ENCODE measurements around the gene PRKG1.
"Not testable (repeated sequence)": the region's sequence is repeated elsewhere in the genome, so short reads cannot be mapped to it uniquely, and the experiment has no call there.

Gene PRKG1

DNA sequence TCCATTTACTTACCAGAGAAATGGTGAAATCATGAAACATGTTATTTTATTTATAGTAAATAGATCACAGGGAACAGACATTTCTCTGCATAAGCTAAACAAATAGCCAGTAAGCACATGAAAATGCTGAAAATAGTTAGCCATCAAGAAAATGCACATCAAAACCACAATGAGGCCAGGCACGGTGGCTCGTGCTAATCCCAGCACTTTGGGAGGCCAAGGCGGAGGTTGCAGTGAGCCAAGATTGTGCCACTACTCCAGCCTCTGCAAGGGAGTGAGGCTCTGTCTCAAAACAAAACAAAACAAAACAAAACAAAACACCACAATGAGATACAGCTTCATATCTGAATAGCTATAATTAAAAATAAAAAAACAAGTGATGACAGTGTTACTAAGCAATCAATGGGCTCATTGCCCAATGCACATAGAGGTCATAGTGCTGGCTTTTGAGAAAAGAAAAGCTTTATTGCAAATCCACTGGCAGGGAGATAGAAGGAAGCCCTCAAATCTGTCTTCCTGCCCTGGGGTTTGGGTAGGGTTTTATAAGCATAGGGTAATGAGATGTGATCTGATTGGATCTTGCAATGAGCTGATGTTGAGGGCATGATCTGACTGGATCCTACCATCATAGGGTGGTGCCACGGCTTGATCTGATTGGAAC lies 608.9 kb downstream of the PRKG1 start:
- no peaks in the 10 kb centered on the region for H3K4me1 Mint-ChIP-seq
- no peak for ATAC-seq
- no peak for DNase-seq
- H3K36me3 Mint-ChIP-seq (ENCODE audit: low read depth) = no peaks in the 10 kb centered on the region
- H3K9me3 Mint-ChIP-seq = no peaks in the 10 kb centered on the region
- H3K27ac Mint-ChIP-seq = no peak overlapping the region
- H3K4me3 Mint-ChIP-seq = no peak overlapping the region
- peaks cover 19% of the 10 kb centered on the region for H3K27me3 Mint-ChIP-seq

DNA sequence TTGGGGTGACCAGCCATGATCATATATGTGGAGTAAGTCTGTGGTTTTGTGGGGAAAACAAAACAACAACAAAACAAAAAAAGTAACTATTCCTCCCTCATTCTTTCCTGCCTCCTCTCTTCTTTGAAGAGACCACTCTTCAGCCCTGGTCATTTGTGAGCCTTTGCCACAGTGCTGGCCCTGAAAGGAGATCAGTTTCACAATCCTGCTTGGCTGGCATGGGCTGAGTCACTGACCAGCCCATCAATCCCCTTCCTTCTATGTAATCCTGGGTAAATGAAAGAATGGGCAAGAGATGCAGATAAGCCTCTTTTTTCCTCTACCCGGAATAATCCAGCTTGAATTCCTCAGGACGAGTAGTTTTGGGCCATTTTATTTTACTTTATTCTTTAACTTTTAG lies 611.5 kb downstream of the PRKG1 start:
- ATAC-seq = no peak
- peaks cover 5% of the 10 kb centered on the region for H3K27me3 Mint-ChIP-seq
- H3K9me3 Mint-ChIP-seq = no peaks in the 10 kb centered on the region

DNA sequence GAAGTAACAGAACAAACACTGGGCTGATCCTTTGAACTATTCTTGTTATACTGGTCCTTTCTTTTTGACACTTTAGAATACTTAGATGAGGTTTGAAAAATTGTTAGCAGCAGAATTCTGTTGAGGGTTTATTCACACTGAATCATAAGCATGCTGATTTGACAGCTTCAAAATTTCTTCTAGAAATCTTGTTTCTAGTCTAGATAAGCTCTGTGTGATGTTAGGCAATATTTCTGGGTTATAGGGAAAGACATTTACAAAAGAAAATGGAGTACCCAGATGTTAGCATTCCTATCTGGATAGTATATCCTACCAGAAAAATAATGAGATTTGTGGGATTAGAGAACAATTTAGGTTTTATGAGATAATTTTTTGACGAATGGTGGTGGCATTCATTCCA lies 613.0 kb downstream of the PRKG1 start:
- DNase-seq (no peak), ATAC-seq (no peak)
- peaks cover 3% of the 10 kb centered on the region for H3K27me3 Mint-ChIP-seq
- H3K36me3 Mint-ChIP-seq (ENCODE audit: low read depth) = no peaks in the 10 kb centered on the region
- no peaks in the 10 kb centered on the region for H3K4me1 Mint-ChIP-seq
- H3K9me3 Mint-ChIP-seq = no peaks in the 10 kb centered on the region
- no peak overlapping the region for H3K4me3 Mint-ChIP-seq
- no peak overlapping the region for H3K27ac Mint-ChIP-seq

More for the DNA sequence above, 611.5 kb downstream of the PRKG1 start:
- no peaks in the 10 kb centered on the region for H3K36me3 Mint-ChIP-seq (ENCODE audit: low read depth)
- DNase-seq = no peak
- no peak overlapping the region for H3K27ac Mint-ChIP-seq
- no peak overlapping the region for H3K4me3 Mint-ChIP-seq
- H3K4me1 Mint-ChIP-seq = no peaks in the 10 kb centered on the region

DNA sequence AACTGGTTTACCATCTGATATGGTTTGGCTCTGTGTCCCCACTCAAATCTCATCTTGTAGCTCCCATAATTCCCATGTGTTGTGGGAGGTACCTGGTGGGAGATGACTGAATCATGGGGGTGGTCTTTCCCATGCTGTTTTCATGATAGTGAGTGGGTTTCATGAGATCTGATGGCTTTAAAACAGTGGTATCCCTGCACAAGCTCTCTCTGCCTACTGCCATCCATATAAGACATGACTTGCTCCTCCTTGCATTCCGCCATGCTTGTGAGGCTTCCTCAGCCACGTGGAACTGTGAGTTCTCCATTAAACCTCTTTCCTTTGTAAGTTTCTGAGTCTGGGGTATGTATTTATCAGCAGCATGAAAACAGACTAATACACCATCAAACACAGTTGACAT lies 614.5 kb downstream of the PRKG1 start:
- H3K9me3 Mint-ChIP-seq; H3K27me3 Mint-ChIP-seq; DNase-seq; H3K27ac Mint-ChIP-seq; H3K4me3 Mint-ChIP-seq; H3K36me3 Mint-ChIP-seq (ENCODE audit: low read depth); H3K4me1 Mint-ChIP-seq; ATAC-seq: not testable (repeated sequence)

DNA sequence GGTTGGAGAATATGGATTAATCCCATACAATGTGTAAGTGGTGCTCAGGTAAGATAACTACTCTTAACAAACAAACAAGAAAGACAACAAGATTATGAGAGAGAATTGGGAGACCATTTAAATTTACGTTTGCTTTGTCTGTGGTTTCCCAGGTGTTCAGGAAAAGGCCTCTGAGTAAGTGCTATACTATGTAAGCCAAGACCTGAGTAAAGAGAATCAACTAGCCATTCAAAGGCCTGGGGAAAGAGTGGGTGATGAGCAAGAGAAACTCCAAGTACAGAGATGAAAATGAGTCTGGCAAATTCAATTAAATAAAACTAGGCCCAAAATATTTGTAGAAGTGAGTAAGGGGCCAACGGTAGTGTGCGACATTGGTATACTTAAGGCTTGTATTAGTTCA lies 615.2 kb downstream of the PRKG1 start:
- ATAC-seq (no peak), DNase-seq (no peak)
- Mint-ChIP-seq H3K9me3 (no peaks in the 10 kb centered on the region), H3K4me1 (peaks cover under 1% of the 10 kb centered on the region), H3K27me3 (no peaks in the 10 kb centered on the region), H3K27ac (no peak overlapping the region), H3K4me3 (no peak overlapping the region), H3K36me3 (ENCODE audit: low read depth) (peaks cover 2% of the 10 kb centered on the region)

DNA sequence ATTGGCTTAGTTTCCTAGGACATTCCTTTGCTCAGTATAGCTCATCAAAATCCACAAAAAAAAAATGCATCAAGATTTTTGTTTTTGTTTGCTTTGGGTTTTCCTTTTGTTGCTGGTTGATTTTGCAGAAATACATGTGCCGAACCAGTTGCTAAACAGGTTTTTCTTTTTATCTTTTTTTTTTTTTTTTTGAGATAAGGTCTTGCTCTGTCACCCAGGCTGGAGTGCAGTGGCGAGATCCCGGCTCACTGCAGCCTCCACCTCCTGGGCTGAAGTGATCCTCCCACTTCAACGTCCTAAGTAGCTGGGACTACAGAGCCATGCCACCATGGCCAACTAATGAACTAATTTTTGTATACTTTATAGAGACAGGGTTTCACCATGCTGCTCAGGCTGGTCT lies 616.8 kb downstream of the PRKG1 start:
- H3K9me3 Mint-ChIP-seq = no peaks in the 10 kb centered on the region
- peaks cover 14% of the 10 kb centered on the region for H3K4me1 Mint-ChIP-seq
- H3K4me3 Mint-ChIP-seq = no peak overlapping the region
- no peak overlapping the region for H3K27ac Mint-ChIP-seq
- no peaks in the 10 kb centered on the region for H3K27me3 Mint-ChIP-seq
- ATAC-seq = no peak
- no peak for DNase-seq
- H3K36me3 Mint-ChIP-seq (ENCODE audit: low read depth) = peaks cover 11% of the 10 kb centered on the region

DNA sequence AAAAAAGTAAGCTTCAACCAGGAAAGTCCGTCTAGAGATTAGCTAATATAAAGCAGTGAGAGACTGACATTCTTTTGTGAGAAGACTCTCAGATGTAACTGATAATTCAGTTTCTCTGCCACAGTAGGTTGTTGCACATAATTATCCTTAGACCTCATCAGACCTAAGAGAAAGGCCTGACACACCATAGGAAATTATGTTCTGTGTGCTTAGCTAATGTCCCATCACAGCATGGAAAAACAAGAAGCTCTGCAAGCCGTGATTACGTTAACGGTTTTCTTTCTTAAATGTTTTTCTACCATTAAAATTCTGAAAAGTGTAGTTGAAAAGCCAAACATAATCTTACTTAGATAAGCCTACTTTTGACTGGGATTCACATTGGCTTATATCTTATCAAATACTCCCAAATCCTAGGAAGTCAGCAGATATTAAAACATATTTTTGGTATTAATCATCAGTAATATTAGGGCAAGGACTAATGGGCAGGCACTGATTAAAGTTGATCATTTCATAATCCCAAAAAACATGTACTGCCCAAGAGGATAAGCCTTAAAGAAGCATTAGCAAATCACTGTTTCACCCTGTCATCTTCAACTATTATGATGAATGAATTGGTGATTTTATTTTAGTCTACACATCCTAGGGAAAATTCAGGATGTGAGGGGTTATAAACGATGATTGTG lies 619.9 kb downstream of the PRKG1 start:
- Mint-ChIP-seq H3K36me3 (ENCODE audit: low read depth) (peaks cover 36% of the 10 kb centered on the region), H3K27ac (no peak overlapping the region), H3K4me1 (peaks cover 40% of the 10 kb centered on the region), H3K9me3 (no peaks in the 10 kb centered on the region), H3K27me3 (no peaks in the 10 kb centered on the region), H3K4me3 (no peak overlapping the region)
- DNase-seq (no peak), ATAC-seq (no peak)

DNA sequence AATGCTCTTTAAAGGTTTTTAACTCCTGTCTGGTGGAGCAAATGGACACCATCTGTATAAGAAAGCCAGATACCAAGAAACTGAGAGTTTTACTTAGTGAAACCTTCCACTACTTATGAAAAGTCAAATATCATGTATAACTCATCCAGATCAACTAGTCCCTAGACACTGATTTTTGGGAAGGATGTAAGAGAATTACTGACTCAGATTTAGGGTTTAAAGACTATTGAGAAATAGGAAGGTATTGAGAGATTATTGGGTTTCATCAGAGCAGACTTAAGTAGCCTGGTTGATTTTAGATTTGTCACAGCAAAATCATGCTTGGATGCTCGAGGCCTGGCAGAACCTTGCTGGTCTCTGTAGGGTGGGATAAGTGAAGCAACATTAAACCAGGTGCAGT lies 622.0 kb downstream of the PRKG1 start:
- peak overlapping the region; percentile 61 for H3K4me3 Mint-ChIP-seq
- peaks cover 49% of the 10 kb centered on the region for H3K4me1 Mint-ChIP-seq

DNA sequence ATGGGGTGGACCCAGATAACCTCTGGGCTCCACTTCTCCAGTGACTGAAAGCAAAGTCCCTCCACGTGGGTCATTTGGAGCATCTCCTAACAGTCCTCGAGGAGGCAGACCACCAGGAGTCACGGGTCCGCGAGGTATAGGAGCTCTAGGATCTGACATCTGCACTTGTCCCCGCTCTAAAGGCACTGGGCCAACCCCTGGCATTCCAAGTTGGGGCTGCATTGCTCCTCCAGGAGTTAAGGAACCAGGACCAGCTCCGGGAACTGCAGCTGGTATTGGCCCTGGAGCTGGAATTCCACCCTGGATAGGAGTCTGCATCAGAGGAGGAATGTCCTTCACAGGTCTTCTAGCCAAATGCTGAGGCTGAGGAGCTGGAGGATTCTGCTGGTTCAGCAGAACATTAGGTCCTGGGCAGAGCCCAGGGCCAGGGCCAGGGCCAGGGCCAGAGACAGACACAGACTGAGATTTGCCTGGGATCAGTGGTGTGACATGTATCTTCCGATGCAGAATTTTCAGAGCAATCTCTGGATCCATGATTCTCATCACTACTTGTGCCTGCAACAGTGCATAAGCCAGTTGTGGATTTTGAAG lies 624.3 kb downstream of the PRKG1 start:
- DNase-seq = no peak
- Mint-ChIP-seq H3K27ac (peak overlapping the region; percentile 99), H3K4me1 (peaks cover 52% of the 10 kb centered on the region), H3K27me3 (no peaks in the 10 kb centered on the region), H3K36me3 (ENCODE audit: low read depth) (peaks cover 37% of the 10 kb centered on the region), H3K4me3 (peak overlapping the region; percentile 94), H3K9me3 (no peaks in the 10 kb centered on the region)
- ATAC-seq = no peak

More for the DNA sequence above, 622.0 kb downstream of the PRKG1 start:
- ATAC-seq = no peak
- Mint-ChIP-seq H3K27ac (peak overlapping the region; percentile 60), H3K9me3 (no peaks in the 10 kb centered on the region), H3K36me3 (ENCODE audit: low read depth) (peaks cover 38% of the 10 kb centered on the region), H3K27me3 (no peaks in the 10 kb centered on the region)
- DNase-seq = no peak

DNA sequence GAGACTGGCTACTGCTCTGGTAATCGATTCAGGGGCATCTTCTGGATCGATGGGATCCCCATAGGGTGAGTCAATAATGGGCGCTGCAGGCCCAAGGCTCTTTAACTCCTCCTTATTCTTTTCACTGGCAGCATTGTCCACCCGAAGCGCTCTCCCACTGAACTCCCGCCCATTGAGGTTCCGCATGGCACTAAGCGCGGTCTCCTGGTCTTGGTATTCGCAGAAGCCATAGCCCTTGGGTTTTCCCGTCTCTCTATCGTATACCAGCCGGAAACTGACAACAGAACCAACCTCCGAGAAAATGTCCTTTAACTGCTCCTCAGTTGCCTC lies 624.8 kb downstream of the PRKG1 start:
- Mint-ChIP-seq H3K9me3 (no peaks in the 10 kb centered on the region), H3K4me1 (peaks cover 52% of the 10 kb centered on the region), H3K4me3 (peak overlapping the region; percentile 94), H3K27me3 (no peaks in the 10 kb centered on the region), H3K36me3 (ENCODE audit: low read depth) (peaks cover 36% of the 10 kb centered on the region), H3K27ac (peak overlapping the region; percentile 99)
- DNase-seq (no peak), ATAC-seq (peak; percentile 40)

DNA sequence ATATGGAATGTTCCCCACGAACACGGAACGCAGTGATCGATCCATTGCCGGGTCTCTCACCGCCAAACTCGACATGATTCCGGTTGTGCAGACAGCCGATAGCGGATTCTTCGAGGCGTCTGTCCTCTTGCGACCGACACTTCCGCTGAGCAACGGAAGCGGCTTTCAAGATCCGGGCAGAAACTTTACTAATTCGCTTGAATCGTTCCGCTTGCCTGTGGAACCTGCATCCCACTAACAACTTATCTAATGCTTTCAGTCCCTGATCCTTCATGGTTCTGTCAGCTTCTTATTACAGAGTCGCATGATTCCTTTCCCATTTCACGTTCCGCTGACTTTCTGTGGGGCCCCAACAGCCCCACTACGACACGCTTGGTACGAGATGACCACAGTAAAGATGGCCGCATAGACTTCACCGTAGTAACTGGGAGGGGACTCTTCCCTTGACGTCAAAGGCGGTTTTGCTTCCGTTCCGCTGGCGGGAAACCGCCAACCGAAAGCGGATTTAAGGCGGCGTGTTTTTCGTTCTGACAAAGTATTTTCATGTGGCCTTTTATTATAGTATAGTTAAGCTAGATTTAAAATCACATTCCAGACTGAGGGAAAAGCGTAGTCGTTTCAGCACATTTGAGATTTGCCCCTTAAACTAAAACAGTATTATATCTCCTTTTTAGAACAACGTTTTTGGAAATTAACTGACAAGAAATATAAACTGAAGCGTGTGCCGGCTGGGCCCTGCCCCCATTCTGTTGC lies 625.4 kb downstream of the PRKG1 start, which contains the start of gene CSTF2T:
TSS of gene CSTF2T (minus strand) at position 121 of the 753 bp plus-strand sequence. CDS start at position 75, 46 bp downstream.
- Mint-ChIP-seq H3K36me3 (ENCODE audit: low read depth) (peaks cover 35% of the 10 kb centered on the region), H3K4me3 (peak within 1 kb of the TSS; percentile 94), H3K4me1 (peaks cover 50% of the 10 kb centered on the region), H3K27ac (peak within 1 kb of the TSS; percentile 99), H3K27me3 (no peaks in the 10 kb centered on the region), H3K9me3 (no peaks in the 10 kb centered on the region)
- ATAC-seq (peak; percentile 91), DNase-seq (peak; percentile 86)

DNA sequence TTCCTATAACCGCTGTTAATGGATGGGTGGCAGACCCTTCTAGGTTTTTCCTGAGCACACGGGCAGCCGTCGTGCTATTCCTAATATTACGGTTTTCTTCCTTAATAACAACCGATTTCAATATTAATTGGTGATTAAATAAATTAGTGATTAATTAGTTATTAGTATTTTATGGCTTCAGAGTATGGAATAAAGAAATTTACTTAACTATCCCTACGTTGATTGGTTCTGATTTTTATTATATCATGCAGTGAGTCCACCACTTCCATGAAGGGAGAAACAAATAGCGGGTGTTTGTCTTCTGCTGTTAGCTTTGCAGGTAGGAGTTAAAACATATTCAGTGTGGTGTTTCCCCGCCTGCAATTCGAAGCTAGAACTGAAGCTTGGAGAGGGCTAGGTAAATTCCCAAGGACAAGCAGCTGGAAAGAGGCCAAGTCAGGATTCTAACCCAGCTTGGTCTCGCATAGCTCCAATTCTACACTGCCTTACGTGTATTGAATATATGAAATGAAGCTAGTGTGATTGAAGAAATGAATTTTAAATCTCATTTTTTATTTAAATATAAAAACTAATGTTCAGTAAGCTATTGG lies 626.0 kb downstream of the PRKG1 start:
- Mint-ChIP-seq H3K4me1 (peaks cover 46% of the 10 kb centered on the region), H3K27me3 (no peaks in the 10 kb centered on the region)
- peak; percentile 5 for ATAC-seq

DNA sequence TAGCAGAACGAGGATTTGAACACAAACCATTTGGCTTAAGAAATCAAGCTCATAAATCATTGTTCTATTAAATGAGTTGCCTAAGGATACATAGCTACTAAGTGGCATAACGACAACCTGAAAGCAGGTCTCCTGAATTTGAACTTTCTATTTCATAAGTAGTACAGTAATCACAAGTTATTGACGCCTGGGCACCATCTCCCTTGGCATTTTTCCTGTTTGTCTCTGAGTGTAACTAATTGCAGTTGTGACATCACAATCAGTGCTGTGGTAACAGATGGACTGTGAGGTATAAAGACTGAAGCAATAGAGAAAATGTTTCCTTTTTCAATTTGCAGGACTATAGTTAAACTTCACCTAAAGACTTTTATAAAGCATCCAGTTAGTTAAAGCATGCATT lies 631.5 kb downstream of the PRKG1 start:
- ATAC-seq (no peak), DNase-seq (no peak)
- H3K4me3 Mint-ChIP-seq = no peak overlapping the region
- no peaks in the 10 kb centered on the region for H3K9me3 Mint-ChIP-seq
- no peaks in the 10 kb centered on the region for H3K27me3 Mint-ChIP-seq
- peaks cover 17% of the 10 kb centered on the region for H3K4me1 Mint-ChIP-seq
- H3K27ac Mint-ChIP-seq = no peak overlapping the region
- no peaks in the 10 kb centered on the region for H3K36me3 Mint-ChIP-seq (ENCODE audit: low read depth)

More for the DNA sequence above, 626.0 kb downstream of the PRKG1 start:
- peak; percentile 27 for DNase-seq
- Mint-ChIP-seq H3K36me3 (ENCODE audit: low read depth) (peaks cover 34% of the 10 kb centered on the region), H3K27ac (peak overlapping the region; percentile 99), H3K9me3 (no peaks in the 10 kb centered on the region), H3K4me3 (peak overlapping the region; percentile 94)

DNA sequence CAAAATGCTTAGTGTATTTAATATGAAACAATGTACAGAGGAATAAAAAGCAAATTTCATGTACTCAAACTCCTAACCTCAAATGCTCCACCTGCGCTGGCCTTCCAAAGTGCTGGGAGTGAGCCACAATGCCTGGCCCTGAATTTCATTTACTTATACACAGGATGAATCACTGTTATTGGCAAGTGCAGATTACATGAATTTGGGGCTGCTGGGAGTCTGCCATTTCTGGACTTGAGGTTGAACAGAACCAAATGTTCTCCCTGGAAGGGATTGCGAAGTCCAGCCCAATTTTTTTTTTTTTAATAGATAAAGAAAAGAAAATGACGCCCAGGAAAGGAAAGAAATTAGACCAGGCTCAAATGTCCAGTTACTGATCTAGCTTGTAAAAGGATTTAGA lies 631.9 kb downstream of the PRKG1 start:
- Mint-ChIP-seq H3K27me3 (no peaks in the 10 kb centered on the region), H3K27ac (no peak overlapping the region), H3K4me3 (no peak overlapping the region), H3K9me3 (no peaks in the 10 kb centered on the region), H3K4me1 (peaks cover 17% of the 10 kb centered on the region), H3K36me3 (ENCODE audit: low read depth) (no peaks in the 10 kb centered on the region)
- DNase-seq = no peak
- no peak for ATAC-seq

Measured in activated naive CD8-positive, alpha-beta T cell treated with anti-CD3 and anti-CD28 coated beads, Interleukin-2, amount 50 U/mL, for 24 hours (primary cell).